GM12864 (cell line): ENCODE data around the gene LIPC.

ENCODE experiments used
- DNase-seq: peaks from one replicate; pipeline ENCODE4 v3.0.0-alpha.2; 2011; ENCODE audit warnings: low read depth
- H3K4me3 ChIP-seq: 2 replicates; pipeline ENCODE4 v1.5.1; 2011; ENCODE audit warnings: mild to moderate bottlenecking, low read depth, low read length, control low read depth
- CTCF ChIP-seq: IDR thresholded peaks from 2 replicates; pipeline ENCODE4 v1.5.1; 2011; ENCODE audit warnings: low read depth, mild to moderate bottlenecking, moderate library complexity, low read length, control low read depth, inconsistent platforms; ENCODE audit errors: missing control alignments

The LIPC gene

GRCh38 chr15:58561321-58561720, 129.5 kb downstream of the LIPC start:
- H3K4me3 ChIP-seq = no peak overlapping the region
- no peak for DNase-seq
- TF ChIP-seq CTCF = no peak

- no peak overlapping the region for H3K4me3 ChIP-seq
- TF ChIP-seq CTCF = no peak
- DNase-seq = no peak
Measured at GRCh38 chr15:58562135-58562534, 130.3 kb downstream of the LIPC start.

DNA sequence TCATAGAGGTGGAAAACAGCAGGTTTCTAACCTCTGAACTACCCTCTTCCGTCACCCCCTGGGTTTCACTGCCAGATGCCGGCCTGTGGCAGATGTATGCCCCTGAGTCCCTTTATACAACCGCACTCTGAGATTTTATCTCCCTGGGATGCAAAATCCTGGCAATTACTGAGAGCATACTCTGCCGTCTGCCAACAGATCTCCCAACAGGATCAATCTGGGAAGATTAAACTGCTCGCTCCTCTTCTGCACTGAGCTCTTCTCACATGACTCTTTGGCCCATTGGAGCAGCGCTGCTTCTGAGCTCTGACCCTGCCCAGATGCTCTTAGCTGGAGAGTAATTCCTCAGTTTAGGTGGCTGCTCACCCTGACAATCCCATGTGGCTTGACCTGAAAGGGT, 133.2 kb downstream of the LIPC start:
- TF ChIP-seq CTCF = no peak
- no peak overlapping the region for H3K4me3 ChIP-seq
- no peak for DNase-seq

- no peak for TF ChIP-seq CTCF
- H3K4me3 ChIP-seq = no peak overlapping the region
- no peak for DNase-seq
Measured at GRCh38 chr15:58565619-58566018, 133.8 kb downstream of the LIPC start.

GRCh38 chr15:58566029-58566428, 134.2 kb downstream of the LIPC start:
- no peak for DNase-seq
- H3K4me3 ChIP-seq = no peak overlapping the region
- no peak for TF ChIP-seq CTCF

GRCh38 chr15:58568157-58568571, 136.4 kb downstream of the LIPC start:
- no peak overlapping the region for H3K4me3 ChIP-seq
- no peak for TF ChIP-seq CTCF
- no peak for DNase-seq

DNA sequence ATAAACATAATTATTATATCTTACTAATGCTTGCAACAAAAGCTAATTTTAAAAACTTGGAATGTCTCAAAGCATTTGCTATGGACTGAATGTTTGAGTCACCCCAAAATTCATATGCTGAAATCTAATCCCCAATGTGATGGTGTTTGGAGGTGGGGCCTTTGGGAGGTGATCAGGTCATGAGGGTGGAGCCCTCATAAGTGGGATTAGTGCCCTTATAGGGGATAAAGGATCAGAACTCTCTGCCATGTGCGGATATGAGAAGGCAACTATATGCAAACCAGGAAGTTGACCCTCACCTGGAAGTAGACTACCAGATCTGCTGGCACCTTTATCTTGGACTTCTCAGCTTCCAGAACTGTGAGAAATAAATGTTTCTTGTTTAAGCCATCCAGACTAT, 137.7 kb downstream of the LIPC start:
- no peak overlapping the region for H3K4me3 ChIP-seq
- DNase-seq = no peak
- TF ChIP-seq CTCF = no peak
